HS-5 (cell line): Measurements from ENCODE around the gene PLB1.

ENCODE experiments used
- DNase-seq: peaks from one replicate; pipeline ENCODE4 v3.0.0-alpha.2; 2012; ENCODE audit warnings: low read depth

The PLB1 gene

GRCh38 chr2:28565720-28566295 is 69.9 kb downstream of the PLB1 start:
- DNase-seq = no peak

- DNase-seq = peak; percentile 30
Observed at GRCh38 chr2:28566521-28567041, 70.7 kb downstream of the PLB1 start.

- no peak for DNase-seq
Observed at GRCh38 chr2:28567061-28567471, 71.2 kb downstream of the PLB1 start.

GRCh38 chr2:28568036-28568435 is 72.2 kb downstream of the PLB1 start:
- DNase-seq = no peak

GRCh38 chr2:28568533-28568932 is 72.7 kb downstream of the PLB1 start:
- no peak for DNase-seq

- DNase-seq = no peak
Observed at GRCh38 chr2:28570431-28570830, 74.6 kb downstream of the PLB1 start.

GRCh38 chr2:28576714-28577113 is 80.9 kb downstream of the PLB1 start:
- DNase-seq = no peak

GRCh38 chr2:28577791-28578680 is 82.2 kb downstream of the PLB1 start:
- DNase-seq = no peak

GRCh38 chr2:28578774-28579173 is 82.9 kb downstream of the PLB1 start:
- no peak for DNase-seq

GRCh38 chr2:28579606-28580005 is 83.7 kb downstream of the PLB1 start:
- no peak for DNase-seq

GRCh38 chr2:28580078-28580477 is 84.2 kb downstream of the PLB1 start:
- no peak for DNase-seq

GRCh38 chr2:28581312-28581711 is 85.5 kb downstream of the PLB1 start:
- DNase-seq = no peak

- DNase-seq = no peak
Observed at GRCh38 chr2:28582152-28582551, 86.3 kb downstream of the PLB1 start.

- DNase-seq = no peak
Observed at GRCh38 chr2:28582595-28582994, 86.7 kb downstream of the PLB1 start.

- peak; percentile 98 for DNase-seq
Observed at GRCh38 chr2:28583899-28584553, 88.2 kb downstream of the PLB1 start.

GRCh38 chr2:28586867-28587266 is 91.0 kb downstream of the PLB1 start:
- DNase-seq = no peak

GRCh38 chr2:28587526-28588291 is 91.8 kb downstream of the PLB1 start:
- DNase-seq = no peak

- no peak for DNase-seq
Observed at GRCh38 chr2:28588292-28588670, 92.4 kb downstream of the PLB1 start.

GRCh38 chr2:28589746-28590463 is 94.0 kb downstream of the PLB1 start:
- DNase-seq = no peak

GRCh38 chr2:28590496-28591301 is 94.8 kb downstream of the PLB1 start:
- DNase-seq = no peak
